ENCODE results near the gene MST1R.
"Not testable (repeated sequence)": the region's sequence is repeated elsewhere in the genome, so short reads cannot be mapped to it uniquely, and the experiment has no call there.

MST1R gene

DNA sequence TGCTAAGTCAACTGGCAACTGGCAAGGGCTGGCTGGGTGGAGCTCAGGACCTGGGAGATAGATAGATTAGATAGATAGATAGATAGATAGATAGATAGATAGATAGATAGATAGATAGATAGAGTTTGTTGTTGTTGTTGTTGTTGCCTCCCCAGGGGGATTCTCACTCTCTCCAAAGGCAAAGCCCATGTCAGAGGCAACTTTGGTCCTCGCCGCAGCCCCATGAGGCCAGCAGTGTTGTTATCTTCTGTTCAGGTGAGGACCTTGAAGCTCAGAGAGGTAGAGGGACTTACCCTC is 7.4 kb upstream of the MST1R start:
- DNase-seq: no peak

DNA sequence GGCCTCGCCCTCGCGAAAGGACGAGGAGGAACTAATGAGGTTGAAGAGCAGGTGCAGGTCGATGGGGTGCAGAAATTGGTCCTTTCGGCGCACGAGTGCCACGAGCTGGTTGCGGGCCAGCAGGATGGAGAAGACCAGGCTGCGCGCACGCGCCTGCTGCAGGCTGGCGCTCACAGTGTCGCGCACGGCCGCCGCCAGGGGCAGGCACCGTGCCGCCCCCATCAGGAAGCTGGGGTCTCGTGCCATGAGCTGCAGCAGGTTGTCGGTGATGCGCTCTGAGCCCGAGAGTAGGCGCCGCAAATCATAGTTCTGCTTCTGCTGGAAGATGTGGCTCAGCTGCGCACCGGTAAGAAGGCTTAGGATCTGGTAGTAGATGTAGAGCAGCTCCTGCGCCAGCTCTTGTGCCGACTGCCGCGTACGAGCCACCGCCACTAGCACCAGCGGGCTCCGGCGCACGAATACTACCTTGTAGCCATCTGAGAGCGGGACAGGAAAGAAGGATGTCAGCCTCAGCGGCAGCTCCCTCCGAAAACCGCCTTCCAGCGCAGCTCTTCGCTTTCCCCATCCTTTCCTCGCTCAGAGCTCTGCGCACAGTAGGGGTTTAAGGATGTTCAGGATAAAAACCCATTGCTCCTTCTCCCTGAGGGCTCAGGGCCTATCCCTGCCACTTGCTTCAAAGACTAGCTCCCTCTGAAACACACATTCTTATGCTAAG is 6.9 kb upstream of the MST1R start:
- no peak for DNase-seq

DNA sequence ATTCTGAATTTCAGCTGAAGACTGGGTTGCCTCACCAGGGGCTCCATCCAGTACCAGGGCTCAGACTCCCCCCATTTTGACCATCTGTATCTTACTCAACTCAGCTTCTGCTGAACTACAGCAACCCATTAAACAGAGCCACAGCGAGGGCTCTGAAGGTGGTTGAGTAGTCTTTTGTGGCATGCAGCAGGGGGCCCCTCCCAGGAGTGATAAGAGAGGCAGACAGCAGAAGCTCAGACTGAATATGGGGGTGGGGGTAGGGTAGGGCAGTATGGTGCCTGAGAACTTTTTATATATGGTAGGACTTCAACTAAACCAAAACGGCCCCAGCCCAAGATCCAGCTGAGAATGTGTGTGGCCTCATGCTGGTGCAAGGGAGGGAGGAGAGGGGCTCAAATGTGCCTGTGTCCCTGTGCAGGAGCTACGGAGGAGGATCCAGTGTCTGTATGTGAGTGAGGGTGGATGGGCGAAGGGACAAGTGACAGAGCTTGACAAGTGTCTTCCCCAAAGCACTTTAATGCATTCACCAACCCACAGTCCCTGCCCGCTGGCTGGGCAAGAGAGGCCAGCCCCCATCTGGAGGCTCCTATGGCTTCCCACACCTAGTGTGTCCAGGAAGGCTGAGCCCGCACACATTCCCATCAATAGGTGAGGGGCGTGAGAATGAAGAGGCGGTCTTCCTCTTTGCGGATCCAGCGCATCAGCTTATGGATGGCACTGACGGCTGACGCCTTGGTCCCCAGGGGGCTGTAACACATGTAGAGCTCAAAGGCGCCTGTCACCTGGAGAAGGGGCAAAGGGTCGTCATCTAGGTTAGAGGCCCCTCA is 4.9 kb upstream of the MST1R start:
- no peak for DNase-seq

DNA sequence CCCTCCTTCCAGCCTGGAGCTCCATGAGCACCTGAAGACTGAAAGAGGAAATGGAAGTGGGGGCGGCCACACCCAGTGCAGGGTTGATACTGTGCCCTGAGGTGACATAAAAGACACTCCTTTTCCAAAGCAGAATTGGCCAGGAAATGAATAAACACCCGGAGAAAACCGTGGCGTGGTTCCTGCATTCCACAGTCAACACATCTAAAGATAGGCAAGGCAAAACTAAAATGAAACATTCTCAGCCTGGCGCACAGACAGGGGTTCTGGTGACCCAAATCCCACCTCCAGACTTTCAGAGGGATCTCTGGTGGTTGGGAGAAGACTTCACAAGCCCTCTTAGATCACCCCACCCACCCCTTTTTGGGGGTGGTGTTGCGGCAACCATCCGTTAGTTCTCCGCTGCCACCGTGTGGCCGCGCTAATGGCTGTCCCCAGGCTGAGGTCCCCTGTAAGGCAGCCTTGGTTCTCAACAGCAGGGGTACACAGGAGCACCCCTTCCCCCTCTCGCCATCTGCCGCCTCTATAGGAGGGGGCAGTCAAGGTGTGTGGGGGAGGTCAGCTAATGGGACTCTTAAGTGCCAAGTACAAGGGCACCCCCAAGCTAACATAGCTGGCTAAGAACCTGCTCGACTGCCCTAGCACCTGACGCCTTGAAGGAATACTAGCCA is 2.5 kb upstream of the MST1R start:
- DNase-seq: no peak

DNA sequence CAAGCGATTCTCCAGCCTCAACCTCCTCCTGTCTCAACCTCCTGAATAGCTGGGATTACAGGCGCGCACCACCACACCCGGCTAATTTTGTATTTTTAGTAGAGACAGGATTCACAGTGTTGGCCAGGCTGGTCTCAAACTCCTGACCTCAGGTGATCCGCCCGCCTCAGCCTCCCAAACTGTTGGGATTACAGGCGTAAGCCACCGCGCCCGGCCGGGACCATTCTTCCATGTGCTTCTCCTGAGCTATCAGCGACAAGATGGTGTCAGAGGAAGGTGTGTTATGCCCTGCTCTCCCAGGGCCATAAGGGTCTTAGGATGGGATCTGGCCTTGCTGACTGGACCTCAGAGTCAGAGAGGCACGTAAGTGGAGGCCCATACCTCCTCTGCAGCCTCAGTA is 775 bp upstream of the MST1R start:
- DNase-seq: not testable (repeated sequence)

DNA sequence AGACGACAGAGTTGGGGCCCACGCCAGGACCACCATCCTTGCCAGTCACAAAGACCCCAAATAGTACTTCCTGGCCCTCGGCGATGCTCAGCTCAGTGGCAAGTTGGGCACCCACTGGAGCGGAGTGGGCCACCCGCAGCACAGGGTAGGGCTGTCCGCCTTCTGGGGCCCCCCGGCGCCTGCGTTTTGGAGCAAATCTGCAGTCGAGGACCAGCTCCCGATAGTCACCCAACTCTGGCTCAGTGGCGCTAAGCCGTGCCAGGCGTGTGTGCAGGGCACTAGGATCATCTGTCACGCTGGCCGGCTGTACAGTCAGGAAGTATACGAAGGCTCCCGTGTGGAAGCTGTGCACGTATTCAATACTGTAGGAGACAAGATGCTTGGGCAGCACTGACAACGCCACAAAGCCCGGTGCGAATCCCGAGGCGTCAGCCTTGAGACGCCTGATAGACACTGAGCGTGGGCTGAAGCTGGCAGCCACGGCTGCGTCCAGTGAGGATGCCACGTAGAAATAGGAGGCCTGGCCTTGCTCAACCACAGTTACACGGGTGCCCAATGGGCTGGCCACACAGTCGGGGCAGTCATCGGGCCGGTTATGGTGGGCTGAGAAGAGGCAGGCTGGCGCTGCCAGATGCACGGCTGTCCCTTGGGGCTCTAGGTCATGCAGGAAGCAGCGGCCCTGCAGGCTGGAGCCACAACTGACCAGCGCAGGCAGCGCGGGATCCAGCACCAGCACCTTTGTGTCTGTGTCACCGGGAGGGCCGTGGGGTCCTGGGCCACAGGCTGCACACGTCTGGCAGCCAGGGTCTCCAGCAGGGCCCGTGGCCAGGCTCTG is 945 bp downstream of the MST1R start:
- no peak for DNase-seq

DNA sequence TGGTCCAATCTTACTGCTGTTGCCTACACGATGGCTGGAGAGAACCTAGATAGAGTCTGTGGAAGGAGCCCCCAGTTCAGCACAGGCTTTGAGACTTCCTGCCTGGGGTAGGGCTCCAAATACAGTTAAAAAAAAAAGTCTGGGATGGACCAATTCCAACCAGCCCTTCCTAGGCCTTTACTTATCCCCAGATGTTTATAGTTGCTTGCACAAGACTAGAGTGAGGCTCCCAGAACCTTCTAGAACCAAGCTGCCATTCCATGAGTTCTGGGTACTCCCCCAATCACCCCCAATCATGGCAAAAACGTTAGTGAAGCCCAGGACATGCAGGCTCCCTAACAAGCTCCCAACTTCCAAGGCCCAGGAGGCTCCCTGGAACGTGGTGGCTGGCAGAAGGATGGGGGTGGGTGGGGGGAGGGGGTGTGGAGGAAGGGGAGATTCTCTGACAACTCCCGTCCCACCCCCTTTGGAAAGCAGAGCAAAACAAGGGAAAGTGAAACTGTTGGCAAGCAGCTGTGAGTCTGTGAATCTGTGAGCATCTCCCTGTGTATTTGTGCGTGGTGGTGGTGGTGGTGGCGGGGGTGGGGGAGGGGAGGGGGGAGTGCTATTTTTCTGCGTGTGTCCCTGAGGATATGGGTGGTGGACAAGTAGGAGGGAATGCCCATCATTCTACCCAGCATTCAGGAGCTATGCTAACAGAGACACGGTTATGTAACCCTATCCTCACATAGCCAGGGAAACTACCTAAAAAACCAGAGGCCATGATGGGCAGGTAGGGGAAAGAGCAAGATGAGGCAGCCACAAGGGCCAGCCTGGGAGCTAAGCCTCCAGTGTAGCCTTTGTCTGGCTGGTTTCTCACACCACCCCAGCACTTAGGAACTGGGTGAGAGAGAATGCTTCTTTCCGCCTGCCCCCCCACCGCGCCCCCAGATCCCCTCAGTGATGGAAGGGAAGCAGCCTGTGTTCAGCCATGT is 2.0 kb downstream of the MST1R start:
- no peak for DNase-seq

DNA sequence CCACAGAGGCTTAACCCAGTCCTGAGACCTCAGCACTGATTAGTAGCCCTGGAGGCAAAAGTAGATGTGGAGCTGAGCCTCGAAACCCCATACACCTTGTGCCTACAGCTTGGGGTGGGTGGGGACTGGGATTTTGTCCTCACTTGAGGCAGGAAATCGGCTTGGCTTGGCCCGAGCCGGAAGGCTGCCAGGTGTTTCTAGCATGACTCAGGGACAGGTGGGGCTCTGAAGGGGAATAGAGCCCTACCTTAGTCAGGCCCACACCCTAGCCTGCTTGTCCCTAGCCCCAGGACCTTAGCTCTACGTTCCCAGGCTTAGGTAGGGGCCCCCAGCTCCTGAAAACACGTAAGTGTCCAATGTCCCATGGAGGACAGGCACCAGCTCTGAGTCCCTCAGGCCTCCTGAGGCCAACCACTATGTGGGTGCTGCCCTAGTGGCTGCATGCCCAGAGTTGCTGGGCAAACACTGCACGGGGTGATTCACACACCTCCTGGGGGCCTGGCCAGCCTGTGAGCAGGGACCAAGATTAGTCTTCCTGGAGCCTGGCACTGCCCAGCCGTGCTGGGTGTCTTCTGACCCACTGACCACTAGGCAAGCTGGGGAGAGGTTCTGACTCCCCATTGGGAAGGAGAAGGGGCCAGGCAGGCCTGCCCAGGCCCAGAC is 3.1 kb downstream of the MST1R start:
- DNase-seq: no peak

DNA sequence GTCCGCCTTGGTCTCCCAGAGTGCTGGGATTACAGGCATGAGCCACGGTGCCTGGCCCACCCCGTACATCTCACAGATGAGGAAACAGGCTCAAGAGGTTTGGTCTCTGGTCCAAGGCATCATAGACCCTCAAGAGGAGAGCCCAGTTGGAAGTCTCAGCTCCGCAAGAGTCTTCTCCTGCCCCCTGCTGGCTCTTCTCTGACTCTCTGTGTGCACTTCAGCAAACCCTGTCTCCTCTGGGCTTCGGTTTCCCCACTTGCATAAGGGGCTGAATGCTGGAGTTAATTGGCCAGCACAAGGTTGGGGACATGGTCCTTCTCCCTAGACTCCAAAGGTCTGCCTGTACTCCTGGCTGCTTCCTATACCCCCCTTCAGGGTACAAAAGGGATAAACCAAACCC is 3.9 kb downstream of the MST1R start:
- no peak for DNase-seq

DNA sequence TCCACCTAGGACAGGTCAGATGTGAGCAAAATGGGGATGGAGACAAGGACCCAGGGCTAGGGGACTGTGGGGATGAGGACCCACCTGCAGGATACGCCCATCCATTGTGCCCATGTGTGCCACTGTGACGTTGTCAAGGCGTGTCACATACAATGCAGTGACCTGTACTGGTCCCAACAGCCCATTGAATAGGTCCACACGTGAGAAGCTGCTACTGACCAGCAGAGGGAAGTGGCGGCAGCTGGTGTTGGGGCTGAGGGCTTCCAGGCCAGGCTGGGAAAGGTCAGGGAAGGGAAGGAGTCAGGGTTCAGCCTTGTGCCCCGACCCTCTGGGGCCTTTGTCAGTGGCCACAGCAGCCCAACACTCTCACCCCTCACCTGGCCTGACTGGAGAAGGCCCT is 4.7 kb downstream of the MST1R start:
- DNase-seq: no peak

DNA sequence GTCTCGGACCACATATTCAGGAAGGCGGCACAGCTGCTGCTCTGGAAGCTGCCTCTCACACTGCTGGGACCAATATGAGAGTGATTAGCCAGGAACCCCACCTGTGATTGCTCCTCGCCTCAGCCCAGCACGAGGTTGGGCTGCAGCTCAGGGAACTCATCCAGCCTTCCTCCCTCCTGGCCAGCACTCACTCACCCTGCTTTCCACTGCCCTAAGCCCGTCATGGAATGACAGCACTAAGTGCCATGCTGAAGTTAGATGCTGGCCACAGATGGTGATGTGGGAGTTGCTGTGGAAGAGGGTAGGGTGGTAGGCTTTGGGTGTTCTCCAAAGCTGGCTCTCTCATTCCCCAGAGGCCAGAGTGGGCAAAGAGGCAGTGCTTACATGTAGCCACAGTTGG is 7.3 kb downstream of the MST1R start:
- no peak for DNase-seq

DNA sequence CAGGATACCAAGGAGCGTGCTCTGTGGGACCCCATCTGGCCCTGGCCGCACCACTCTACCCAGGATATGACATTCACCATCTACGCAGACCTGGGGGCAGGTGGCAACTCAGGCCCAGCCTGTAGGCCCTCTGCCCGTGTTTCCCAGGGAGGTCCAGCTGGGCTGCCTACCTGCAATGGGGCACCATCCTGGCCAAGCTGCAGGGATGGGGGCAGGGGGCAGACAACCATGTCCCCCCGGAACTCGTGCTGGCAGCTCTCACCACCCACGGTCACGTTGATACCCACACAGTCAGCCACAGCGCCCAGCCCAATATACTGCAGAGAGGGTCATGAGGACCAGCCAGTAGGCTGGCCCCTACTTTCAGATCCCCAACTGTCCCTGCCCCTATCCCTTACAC is 7.9 kb downstream of the MST1R start:
- no peak for DNase-seq

DNA sequence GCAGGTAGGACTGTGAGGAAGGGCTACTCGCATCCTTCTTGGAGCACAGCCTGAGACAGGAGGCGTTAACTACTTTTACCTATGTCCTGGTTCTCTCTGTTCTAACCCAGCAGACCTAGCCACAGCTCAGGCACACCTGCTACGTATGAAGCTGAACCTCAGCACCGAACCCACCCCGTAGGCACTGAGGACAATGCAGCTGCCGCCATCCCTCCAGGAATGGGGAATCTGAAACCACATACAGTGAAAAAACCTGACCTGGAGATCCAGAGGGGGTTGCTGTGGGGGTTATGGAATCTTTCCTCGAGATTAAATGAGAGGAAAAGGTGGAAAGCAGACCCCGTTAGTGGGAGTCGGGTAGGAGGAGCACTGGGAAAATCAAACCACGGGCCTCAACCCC is 14.4 kb downstream of the MST1R start:
- no peak for DNase-seq

DNA sequence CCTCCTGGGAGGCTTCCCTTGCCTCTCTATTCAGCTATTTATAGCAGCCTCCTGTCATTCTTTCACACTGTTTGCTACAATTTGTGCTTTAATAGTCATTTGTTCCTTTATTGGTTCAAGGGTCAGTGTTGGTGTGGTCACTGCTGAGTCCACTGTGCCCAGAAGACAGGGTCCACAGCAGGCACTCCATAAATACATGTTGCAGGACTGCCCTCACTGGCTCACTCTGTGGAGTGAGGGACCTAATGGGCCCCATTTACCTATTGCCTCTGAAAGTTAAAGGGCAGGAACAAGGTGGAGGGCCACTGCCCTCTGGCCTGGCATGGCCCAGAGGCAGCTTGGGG is 16.8 kb downstream of the MST1R start:
- DNase-seq: no peak

DNA sequence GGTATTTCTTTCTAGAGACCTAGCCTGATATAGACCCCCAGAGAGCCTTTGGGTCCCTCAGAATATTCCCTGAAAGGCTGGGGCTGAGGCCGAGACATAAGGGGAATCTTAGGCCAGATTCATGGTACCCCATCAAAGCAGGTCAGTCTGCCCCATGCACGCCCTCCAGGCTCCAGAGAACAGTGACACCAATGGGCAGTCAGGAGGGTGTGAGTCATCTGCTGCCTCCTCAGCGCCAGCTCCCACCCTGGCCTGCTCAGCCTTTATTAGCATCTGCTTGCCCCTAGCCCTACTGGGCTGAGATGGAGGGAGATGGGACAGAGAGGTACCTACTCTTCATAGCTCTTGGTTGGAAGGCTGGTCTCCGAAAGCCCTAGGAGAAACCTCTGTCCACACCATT is 19.7 kb downstream of the MST1R start:
- DNase-seq: no peak

DNA sequence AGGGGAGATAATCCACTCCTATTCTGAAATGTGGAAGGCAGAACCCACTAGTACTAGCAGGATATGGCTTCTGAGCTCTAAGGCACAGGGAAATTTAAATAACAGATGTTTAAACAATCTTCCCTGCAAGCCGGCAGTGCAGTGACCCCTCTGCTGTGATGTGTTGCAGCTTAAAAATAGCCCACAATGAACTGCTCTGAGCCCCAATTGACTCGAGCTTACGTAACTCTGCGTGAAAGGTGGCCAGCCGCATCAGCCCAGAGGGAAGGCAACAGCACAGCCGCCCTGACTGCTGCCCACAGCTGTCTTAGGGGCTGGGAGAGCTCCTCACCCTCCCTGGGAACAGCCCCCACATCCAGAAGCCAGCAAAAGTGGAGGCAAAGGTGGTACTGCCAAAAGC is 21.5 kb downstream of the MST1R start:
- no peak for DNase-seq

DNA sequence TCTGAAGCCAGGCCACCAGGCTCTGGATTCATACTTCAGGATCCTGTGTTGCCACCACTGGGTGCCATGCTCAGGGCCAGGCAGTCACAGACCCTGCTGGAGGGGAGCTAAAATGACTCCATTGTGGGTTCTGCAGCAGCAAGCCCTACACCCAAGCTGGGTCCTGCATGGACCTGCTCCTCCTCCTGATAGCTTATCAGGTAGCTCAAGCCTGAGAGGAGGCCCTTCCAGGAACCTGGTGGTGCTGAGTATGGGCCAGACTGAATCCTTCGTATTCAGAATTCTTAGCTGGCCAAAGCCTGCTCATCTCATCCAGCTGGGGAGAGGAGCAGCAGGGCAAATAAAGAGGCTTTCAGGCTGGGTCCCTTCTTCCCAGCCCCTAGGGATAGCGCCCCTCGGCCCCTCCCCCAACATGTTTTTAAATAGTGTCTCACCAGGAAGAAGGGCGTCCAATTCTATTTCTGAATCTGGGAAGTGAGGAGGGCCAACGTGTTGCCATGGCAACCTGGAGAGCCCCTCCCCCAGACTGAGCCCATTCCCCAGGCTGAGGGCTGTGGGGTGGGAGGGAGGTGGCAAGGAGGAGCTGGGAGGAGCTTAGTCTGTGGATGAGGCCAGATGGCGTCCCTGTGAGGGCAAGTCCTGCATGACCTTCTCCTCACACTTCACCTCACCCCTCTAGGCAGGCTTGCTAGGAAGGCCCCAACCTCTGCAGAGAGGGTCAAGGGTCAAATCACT is 22.9 kb downstream of the MST1R start:
- no peak for DNase-seq

DNA sequence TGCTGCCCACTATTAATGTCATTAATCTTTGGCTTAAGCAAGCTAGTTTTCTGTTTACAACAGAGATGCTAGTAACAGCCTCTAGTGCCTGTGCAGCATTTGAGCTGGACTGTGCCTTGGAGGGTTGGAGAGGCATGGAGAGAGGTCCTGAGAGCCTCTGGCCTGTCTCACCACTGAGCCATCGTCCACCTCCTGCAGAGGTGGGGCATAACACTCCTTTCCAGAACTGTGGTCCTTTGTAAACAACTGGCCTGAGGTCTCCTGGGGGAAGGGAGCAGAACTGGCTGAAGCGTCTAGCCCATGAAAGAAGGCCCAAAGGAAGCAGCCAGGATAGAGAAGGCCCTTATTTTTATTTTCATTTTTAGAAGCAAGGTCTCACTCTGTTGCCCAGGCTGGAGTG is 24.0 kb downstream of the MST1R start:
- no peak for DNase-seq

DNA sequence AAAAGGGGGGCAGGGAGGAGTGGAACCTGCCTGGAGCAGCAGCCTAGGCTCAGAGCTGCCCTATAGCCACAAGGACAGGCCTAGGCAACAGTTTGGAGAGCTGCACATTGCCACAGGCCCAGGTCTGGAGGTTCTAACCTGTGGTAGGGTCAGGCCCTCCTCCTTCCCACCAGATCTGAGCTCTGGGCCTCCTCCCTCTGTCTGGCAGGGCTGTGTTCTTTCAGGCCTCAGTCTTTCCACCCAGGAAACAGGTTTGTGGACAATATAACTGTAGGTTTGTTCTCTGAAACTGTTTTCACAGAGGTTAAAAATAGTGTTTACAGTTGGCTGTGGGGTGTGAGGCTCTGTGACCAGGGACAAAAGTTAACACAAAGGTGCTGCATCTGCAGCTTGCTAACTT is 25.0 kb downstream of the MST1R start:
- no peak for DNase-seq

DNA sequence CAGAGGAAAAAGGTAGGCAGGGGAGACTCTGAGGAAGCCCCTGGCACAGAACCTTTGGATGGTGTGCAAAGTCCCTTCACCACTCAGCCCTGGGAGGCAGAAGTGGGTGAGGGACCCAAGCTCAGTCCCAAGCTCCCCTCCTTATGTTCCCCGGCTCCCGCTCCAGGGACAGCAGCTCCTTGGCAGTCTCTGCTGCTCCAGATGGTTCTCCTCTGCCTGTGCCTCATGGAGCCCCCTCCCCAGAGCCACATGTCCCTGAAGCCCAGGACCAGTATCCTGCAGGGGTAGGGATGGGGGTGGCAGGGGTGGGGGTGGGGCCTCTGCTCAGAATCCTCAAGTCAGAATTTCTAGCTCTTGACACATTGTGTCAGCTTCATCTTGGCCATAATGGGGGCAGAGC is 26.0 kb downstream of the MST1R start:
- DNase-seq: no peak

DNA sequence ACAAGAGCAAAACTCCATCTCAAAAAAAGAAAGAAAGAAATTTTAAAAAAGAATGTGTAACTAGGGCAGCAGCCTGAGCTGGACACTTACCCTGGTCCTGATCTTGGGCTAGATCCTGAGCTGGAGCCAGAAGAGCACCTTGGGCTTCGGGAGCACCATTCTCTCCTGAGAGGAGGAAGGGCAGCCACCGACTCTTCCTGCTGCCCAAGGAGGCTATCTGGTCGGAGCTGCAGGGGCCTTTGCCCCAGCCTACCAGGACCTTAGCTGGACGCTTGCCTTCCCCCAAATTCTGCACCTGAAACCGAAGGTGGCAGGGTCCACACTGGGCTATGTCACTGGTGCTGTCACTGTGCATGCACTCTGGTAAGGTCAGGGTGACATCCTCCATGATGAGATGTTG is 27.1 kb downstream of the MST1R start:
- no peak for DNase-seq

All from cortex of kidney (tissue), 1 donor.